NCI-H2029 treated with DMSO at 0.1 percent for 48 hours (cell line): ENCODE data around the gene ETS1.
A peak's percentile ranks its signal among the peaks of the same experiment; 100 is the strongest.
"Not testable (repeated sequence)": the region's sequence is repeated elsewhere in the genome, so short reads cannot be mapped to it uniquely, and the experiment has no call there.

Source experiments
- DNase-seq: peaks from one replicate; lab custom pipeline; 2025; lab: John Stamatoyannopoulos, UW

ETS1 gene

GRCh38 chr11:128463371-128463829 is 124.0 kb downstream of the ETS1 start:
- no peak for DNase-seq

GRCh38 chr11:128462922-128463321 is 124.4 kb downstream of the ETS1 start:
- peak; percentile 39 for DNase-seq

DNA sequence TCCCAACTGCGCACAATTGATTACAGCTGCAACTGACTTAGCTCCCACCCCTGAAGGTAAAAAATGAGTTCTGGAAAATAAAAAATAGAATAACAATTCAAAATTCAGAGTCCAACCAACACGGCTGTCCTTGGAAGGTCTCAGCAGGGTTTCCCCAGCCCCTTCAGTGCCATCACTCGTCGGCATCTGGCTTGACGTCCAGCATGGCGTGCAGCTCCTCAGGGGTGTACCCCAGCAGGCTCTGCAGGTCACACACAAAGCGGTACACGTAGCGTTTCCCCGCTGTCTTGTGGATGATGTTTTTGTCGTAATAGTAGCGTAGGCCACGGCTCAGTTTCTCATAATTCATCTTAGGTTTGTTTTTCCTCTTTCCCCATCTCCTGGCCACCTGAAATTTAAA is 125.2 kb downstream of the ETS1 start:
- no peak for DNase-seq

- DNase-seq: no peak
Observed at GRCh38 chr11:128458321-128458720, 129.0 kb downstream of the ETS1 start.

DNA sequence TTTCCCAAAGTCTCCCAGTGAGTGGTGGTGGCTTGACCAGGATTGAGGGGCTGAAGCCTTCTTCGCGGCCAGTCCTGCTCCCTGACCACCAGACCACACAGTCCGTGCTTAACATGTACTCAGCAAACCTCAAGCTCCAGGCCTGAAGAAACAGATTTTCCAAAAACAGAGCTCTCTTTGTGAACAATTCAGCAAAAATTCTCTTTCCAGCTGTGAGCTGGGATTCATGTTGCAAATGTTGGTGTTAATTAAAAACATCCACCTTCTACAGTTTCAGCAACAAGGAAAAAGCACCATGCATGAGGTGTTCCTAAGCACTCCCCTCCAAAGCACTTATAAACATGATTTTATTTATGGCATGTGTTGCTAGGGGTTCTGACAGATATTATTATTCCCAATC is 129.5 kb downstream of the ETS1 start:
- no peak for DNase-seq

- no peak for DNase-seq
Observed at GRCh38 chr11:128456566-128457268, 130.6 kb downstream of the ETS1 start.

DNA sequence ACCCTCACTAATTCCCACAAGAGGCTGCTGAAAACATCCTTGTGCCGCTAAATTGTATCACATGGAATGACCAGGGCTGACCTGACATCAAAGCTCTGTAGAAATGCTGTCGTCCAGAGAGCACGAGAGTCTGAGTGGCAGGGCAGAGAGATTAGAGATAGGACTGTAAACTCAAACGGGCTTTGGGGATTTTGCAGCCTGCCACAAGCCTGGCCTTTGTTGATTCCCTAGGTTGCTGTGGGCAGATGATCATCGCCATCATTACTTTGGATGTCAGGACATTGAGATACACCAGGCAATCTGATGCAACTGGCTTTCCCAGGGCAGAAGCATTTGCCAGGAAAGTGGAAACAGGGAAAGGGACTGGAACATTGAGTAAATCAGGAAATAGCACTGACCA is 131.6 kb downstream of the ETS1 start:
- DNase-seq: no peak

DNA sequence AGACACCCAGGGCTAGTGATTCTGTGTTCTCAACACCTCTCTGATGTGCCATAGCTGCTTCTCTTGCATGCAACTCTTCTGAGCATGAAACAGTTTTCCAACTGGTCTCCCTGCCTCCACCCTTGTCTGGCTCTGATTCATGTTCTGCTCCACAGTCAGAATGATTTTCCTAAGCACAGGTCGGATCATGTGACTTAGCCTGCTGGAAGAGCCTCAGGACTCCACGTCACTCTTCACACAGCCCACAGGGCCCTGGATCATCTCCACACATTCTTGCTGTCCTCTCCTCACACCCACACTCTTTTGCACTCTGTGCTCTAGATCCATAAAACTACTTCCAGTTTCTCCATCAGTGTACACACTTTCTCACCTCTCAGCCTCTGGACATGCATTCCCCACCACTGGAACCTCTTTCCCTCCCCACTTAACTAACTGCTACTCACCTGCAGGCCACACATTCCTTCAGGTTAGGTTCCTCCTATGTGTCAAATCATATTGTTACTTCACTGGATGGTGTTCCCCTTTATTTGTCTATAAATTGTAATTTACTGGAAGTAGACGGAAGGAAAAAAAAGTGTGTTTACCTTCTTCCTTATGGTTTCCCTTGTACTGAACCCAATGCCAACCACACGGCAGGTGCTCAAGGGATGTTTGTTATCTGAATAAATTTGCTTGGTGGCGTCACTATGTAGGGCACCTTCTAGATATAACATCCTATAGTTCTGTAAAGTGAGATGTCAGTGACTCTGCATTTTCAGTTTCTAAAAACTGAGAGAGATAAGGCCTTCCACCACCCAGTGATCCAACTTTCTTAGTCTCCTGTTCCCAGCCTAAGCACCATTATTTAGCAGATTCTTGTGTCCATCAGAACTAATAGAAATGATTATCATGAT is 133.7 kb downstream of the ETS1 start:
- peak; percentile 64 for DNase-seq

GRCh38 chr11:128451652-128452470 is 135.5 kb downstream of the ETS1 start:
- peak; percentile 42 for DNase-seq

DNA sequence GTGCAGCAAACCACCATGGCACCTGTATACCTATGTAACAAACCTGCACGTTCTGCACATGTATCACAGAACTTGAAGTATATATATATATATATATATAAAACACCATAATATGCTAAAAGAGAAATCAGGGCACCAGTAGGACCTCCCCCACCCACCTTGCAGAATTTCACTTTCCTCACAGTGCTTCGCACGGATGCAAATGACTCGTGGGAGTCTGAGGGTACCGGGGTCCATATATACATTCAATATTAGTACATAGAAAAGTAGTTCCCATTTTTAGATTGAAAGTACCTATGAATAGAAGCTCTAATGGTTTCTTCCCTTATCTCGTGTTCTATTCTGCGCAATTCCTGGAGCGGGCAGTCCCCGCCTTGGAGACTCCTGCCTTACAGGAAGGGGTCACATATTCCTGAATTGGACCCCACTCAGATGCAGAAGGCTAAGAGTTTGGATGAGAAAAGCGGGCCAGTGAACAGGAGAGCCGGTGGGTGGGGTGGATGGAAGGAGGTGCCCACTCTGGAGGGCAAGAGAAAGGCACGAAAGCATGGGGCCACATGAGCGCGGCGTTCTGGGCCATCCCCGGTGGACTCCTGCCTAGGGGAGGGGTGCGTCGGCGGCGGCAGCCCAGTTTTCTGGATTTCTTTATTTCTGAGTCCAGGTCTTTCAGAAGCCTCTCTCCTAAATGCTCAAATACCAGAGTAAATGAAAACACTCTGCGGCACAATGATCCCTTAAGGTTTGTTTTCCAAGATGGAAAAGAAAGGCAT is 136.3 kb downstream of the ETS1 start:
- DNase-seq: no peak

- DNase-seq: not testable (repeated sequence)
Observed at GRCh38 chr11:128450425-128450824, 136.9 kb downstream of the ETS1 start.

- no peak for DNase-seq
Observed at GRCh38 chr11:128448981-128449713, 138.2 kb downstream of the ETS1 start.

DNA sequence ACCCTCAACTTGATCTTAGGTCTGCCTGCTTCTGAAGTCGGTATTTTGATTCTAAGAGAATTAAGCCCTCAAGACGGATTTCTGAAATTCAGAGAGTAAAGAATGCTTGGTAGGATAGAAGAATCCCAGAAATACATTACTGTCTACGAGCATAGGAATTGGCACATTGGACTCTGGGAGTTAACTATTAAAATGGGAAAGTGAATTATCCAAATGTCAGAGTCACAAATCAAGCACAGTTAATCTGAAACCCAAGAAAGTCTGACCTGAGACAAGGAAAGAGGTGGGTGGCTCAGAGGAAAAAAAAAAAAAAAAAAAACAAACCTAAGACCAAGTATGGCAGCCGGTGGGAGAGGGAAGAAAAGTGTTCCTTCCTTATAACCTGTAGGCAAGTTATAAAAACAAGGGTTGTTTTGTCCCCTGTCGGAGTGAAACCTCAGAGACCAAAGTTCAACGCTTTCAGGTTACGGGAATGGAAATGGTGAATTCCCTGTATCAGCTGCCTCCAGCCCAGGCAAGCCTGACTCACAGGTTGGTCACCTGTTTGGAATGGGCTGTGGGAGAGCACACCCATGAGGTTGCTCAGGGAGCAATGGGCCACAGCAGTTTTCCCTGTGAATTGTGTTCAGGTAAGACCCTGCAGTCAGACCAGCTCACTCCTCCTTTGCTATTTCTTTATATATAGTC is 139.0 kb downstream of the ETS1 start:
- no peak for DNase-seq

GRCh38 chr11:128447233-128447632 is 140.1 kb downstream of the ETS1 start:
- no peak for DNase-seq

- DNase-seq: not testable (repeated sequence)
Observed at GRCh38 chr11:128445921-128446320, 141.4 kb downstream of the ETS1 start.

GRCh38 chr11:128437136-128437535 is 150.2 kb downstream of the ETS1 start:
- no peak for DNase-seq

GRCh38 chr11:128434818-128435217 is 152.5 kb downstream of the ETS1 start:
- DNase-seq: no peak

DNA sequence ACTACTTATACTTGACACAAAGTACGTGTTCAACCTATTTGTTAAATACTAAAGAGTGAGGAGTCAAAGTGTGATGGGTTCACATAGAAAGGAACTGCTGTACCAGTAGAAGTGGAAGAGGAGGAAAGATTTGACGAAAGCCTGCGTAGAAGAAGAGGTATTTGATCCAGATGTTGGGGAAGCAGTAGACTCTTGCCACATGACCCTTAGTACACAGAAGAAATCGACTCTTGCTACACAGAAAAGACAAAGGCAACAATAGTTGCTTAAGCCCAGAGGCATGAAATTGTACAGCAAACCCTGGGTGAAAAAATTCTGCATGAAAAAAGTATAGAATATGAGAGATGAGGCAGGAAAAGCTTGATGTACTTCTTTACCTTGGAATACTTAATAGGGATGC is 152.9 kb downstream of the ETS1 start:
- no peak for DNase-seq

- no peak for DNase-seq
Observed at GRCh38 chr11:128432926-128433325, 154.4 kb downstream of the ETS1 start.

DNA sequence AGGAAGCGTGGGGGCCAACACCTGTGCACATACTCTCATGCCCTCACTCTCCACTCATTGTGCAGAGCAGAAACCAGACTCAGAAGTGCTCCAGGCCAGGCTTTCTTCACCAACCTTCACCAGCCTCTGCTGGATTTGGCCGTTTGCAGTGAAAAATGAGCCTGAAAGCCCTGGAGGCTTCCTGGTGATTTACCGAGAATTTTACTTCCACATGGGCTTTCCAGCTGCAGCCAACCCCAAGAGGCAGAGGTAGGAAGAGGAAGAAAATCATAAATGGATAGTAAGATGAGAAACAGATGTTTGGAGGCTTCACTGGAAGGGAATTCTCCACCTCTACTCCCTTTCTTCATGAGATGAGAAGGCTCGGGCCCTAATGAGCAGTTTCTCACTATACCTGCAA is 155.4 kb downstream of the ETS1 start:
- DNase-seq: no peak
